Upper lobe of left lung (tissue), 6 donors: ENCODE results near the gene DNAH9. TPM values are rescaled to one million over a fixed set of nuclear protein-coding genes. Genes with fewer than 3 reads are reported as not detected.

Source experiments
- ATAC-seq, 2 donors: fragments of 200-7000 bp; cut with Tn5 transposase; one replicate each; pipeline ENCODE4 v1.9.1; 2022; ENCODE audit warnings: mild to moderate bottlenecking in 2 of 2, moderate library complexity in 2 of 2; ENCODE audit not compliant: low FRiP score in 2 of 2
- DNase-seq, 2 donors: peaks; one replicate each; pipeline ENCODE4 v3.0.0-alpha.2; 2019 to 2020
- H3K27ac ChIP-seq, 4 donors: fragments of 200-600 bp; sonication (generic); one replicate each; pipeline ENCODE4 v1.5.1; 2016 to 2019
- H3K27me3 ChIP-seq, 4 donors: fragments of 200-600 bp; sonication (generic); one replicate each; pipeline ENCODE4 v1.5.1; 2017 to 2019
- H3K36me3 ChIP-seq, 4 donors: fragments of 200-600 bp; sonication (generic); one replicate each; pipeline ENCODE4 v1.5.1; 2016 to 2019
- H3K4me1 ChIP-seq, 4 donors: fragments of 200-600 bp; sonication (generic); one replicate each; pipeline ENCODE4 v1.5.1; 2018 to 2019
- H3K4me3 ChIP-seq, 4 donors: fragments of 200-600 bp; sonication (generic); one replicate each; pipeline ENCODE4 v1.5.1; 2017 to 2019; ENCODE audit warnings: mild to moderate bottlenecking in 2 of 4, moderate library complexity in 1 of 4
- H3K9me3 ChIP-seq, 4 donors: fragments of 200-600 bp; sonication (generic); one replicate each; pipeline ENCODE4 v1.5.1; 2018 to 2019
- CTCF ChIP-seq, 6 experiments: fragments of 450-650 bp in 4 of 6; fragments of 200-600 bp in 2 of 6; sonication (generic) in 2 of 6; IDR thresholded peaks; one replicate each; pipeline ENCODE4 v1.5.1; 2016 to 2019; ENCODE audit warnings: antibody characterized with exemption in 6 of 6
- EP300 ChIP-seq, 4 donors: sonication (generic); formaldehyde crosslinking; IDR thresholded peaks; one replicate each; pipeline ENCODE4 v1.5.1; 2017; ENCODE audit warnings: antibody characterized with exemption in 4 of 4, control low read depth in 2 of 4
- POLR2A ChIP-seq, 4 donors: fragments of 450-650 bp; IDR thresholded peaks; one replicate each; pipeline ENCODE4 v1.5.1; 2016 to 2017; ENCODE audit warnings: antibody characterized with exemption in 4 of 4, mild to moderate bottlenecking in 2 of 4
- POLR2AphosphoS5 ChIP-seq, 2 donors: sonication (generic); formaldehyde crosslinking; IDR thresholded peaks; one replicate each; pipeline ENCODE4 v1.5.1; 2017; ENCODE audit warnings: antibody characterized with exemption in 2 of 2
- WGBS, 2 donors: methylation state at CpG; one replicate each; pipeline ENCODE4 v1.1.5; 2017 to 2018; 5-methylcytosine and 5-hydroxymethylcytosine counted together
- total RNA-seq, 6 donors: library from RNA; depleted of rRNA in 4 of 6; stranded (reverse); fragments of >200 nt in 4 of 6; gene quantifications; one replicate each; pipeline versions ENCODE4 v1.1.0 to v1.2.1, GENCODE V29; 2016 to 2021
- donor health status: DM: no; HTN: no; CAD: no; lungs with moderate emphysema.
- donor health status: DM: no; HTN: yes; CAD: no; lungs with severe emphysema.

DNAH9 gene
- total RNA-seq, 6 donors from 2014 or later, result 0.92 to 42.6 (median 14.8) TPM

DNA sequence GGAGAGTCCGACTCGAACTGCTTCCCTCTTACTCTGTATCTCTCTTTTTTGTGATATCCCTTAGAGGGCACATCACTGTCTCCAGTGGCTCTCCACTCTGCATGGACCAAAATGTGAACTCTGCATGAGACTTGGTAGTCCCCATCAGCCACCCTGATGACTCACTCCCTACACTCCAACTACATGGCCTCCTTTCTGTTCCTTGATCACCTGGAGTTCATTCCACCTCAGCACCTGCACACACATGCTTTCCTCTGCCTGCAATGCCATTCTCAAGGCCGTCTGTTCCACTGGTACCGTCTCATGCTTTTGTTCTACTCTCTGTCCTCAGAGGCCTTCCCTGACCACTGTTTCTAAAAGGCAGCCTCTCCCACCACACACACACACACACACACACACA is 109.3 kb downstream of the DNAH9 start:
- no peak overlapping the region for H3K27ac ChIP-seq
- DNase-seq, result no peak
- no peaks in the 10 kb centered on the region for H3K27me3 ChIP-seq
- no peaks in the 10 kb centered on the region for H3K36me3 ChIP-seq
- H3K4me1 ChIP-seq, result no peaks in the 10 kb centered on the region
- no peak overlapping the region for H3K4me3 ChIP-seq
- TF ChIP-seq CTCF (IDR thresholded peaks at IDR 0.05) (no peak), POLR2AphosphoS5 (IDR thresholded peaks at IDR 0.05) (no peak), EP300 (IDR thresholded peaks at IDR 0.05) (no peak), POLR2A (IDR thresholded peaks at IDR 0.05) (no peak)
- no peaks in the 10 kb centered on the region for H3K9me3 ChIP-seq
- ATAC-seq, result no peak
- WGBS, 2 donors, result 80 to 88% methylated on average over 4 of the region's 4 CpGs

GRCh38 chr17:11712456-11712855 is 114.2 kb downstream of the DNAH9 start:
- Histone ChIP-seq H3K4me3 (no peak overlapping the region), H3K4me1 (no peaks in the 10 kb centered on the region), H3K9me3 (no peaks in the 10 kb centered on the region), H3K27ac (no peak overlapping the region), H3K36me3 (no peaks in the 10 kb centered on the region), H3K27me3 (no peaks in the 10 kb centered on the region)
- no peak for DNase-seq
- ATAC-seq, result no peak
- WGBS, 2 donors, result 72 to 77% methylated on average over 3 of the region's 3 CpGs
- TF ChIP-seq POLR2A (IDR thresholded peaks at IDR 0.05) (no peak), CTCF (IDR thresholded peaks at IDR 0.05) (no peak), POLR2AphosphoS5 (IDR thresholded peaks at IDR 0.05) (no peak), EP300 (IDR thresholded peaks at IDR 0.05) (no peak)

DNA sequence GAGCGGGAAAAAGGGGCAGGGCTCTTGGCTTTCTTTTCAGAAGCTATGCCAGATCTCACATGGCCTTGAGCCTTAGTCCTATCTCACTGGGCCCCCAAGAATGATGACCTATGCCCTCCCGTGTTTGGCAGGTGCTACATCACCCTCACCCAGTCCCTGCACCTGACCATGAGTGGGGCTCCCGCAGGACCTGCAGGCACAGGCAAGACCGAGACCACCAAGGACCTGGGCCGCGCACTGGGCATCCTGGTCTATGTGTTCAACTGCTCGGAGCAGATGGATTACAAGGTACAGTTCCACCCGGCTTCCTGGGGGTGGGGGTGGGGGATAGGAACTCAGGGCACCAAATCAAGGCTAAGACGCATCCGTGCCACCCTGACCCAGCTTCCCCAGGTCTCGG is 120.9 kb downstream of the DNAH9 start:
- Histone ChIP-seq H3K27ac (no peak overlapping the region), H3K4me3 (no peak overlapping the region), H3K4me1 (no peaks in the 10 kb centered on the region), H3K27me3 (no peaks in the 10 kb centered on the region), H3K36me3 (no peaks in the 10 kb centered on the region), H3K9me3 (no peaks in the 10 kb centered on the region)
- TF ChIP-seq POLR2A (IDR thresholded peaks at IDR 0.05) (no peak), POLR2AphosphoS5 (IDR thresholded peaks at IDR 0.05) (no peak), EP300 (IDR thresholded peaks at IDR 0.05) (no peak), CTCF (IDR thresholded peaks at IDR 0.05) (no peak)
- DNase-seq (peak in 1 of 2 donors; percentile 37), ATAC-seq (peak in 1 of 2 donors; percentile 64)
- 89 to 92% methylated on average over 11 of the region's 11 CpGs for whole genome bisulfite sequencing, 2 donors

DNA sequence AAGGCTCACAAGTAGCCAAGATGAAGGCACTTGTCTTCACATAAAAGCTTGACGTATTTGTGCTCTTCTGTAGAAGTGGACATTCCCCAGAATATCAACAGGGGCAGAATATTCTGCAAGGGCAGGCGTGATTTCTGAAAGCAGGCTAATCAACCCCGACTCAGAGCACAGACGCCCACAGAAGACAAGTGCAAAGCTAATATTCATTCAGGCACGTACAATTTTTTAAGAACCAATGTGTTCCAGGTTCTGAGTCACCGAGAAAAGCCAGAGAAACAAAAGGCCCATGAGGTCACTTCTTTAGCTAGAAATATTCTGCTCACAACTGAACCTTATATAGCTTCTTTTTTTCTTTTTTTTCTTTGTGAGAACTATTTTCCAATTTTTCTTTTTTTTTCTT is 121.6 kb downstream of the DNAH9 start:
- Histone ChIP-seq H3K4me3 (no peak overlapping the region), H3K27me3 (no peaks in the 10 kb centered on the region), H3K36me3 (no peaks in the 10 kb centered on the region), H3K27ac (no peak overlapping the region), H3K4me1 (no peaks in the 10 kb centered on the region), H3K9me3 (no peaks in the 10 kb centered on the region)
- DNase-seq (no peak), ATAC-seq (peak; percentile 50 to 67)
- WGBS, 2 donors, result 63 to 68% methylated on average over 6 of the region's 6 CpGs
- no peak for TF ChIP-seq POLR2AphosphoS5 (IDR thresholded peaks at IDR 0.05)
- no peak for TF ChIP-seq POLR2A (IDR thresholded peaks at IDR 0.05)
- no peak for TF ChIP-seq EP300 (IDR thresholded peaks at IDR 0.05)

DNA sequence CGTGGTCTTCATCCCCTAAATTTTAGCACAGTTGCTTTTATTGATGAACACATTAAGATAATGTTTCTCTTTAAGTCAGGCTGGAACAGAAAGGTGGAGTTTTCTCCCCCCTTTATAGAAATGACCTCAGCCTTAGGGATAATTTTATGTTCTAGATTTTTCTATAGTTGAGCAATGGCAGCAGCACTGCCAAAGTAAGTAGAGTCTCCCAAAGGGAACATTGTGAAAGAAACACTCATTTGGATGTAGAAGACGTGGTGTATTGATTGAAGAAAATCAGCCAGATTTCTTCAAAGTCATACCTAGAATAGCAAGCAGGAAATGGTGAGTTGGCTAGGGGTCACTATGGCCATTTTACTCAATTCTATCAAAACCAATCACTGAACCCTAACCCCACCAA is 122.5 kb downstream of the DNAH9 start:
- no peak overlapping the region for H3K4me3 ChIP-seq
- H3K27me3 ChIP-seq, result no peaks in the 10 kb centered on the region
- no peaks in the 10 kb centered on the region for H3K36me3 ChIP-seq
- no peak for TF ChIP-seq CTCF (IDR thresholded peaks at IDR 0.05)
- TF ChIP-seq EP300 (IDR thresholded peaks at IDR 0.05), result no peak
- TF ChIP-seq POLR2A (IDR thresholded peaks at IDR 0.05), result no peak
- no peaks in the 10 kb centered on the region for H3K9me3 ChIP-seq
- no peaks in the 10 kb centered on the region for H3K4me1 ChIP-seq
- no peak for DNase-seq
- no peak for ATAC-seq
- WGBS, 2 donors, result 39 to 43% methylated on average over 2 of the region's 2 CpGs
- H3K27ac ChIP-seq, result no peak overlapping the region
